Measurements from ENCODE around the gene EPB41.

GRCh38 chr1:28864695-28865094, 49.7 kb upstream of the EPB41 start:
- no peak for TF ChIP-seq CTCF (IDR thresholded peaks at IDR 0.05; ENCODE audit: low read depth, low read length)
- no peak for TF ChIP-seq EZH2phosphoT487 (IDR thresholded peaks at IDR 0.05; ENCODE audit: low read depth)
